SK-N-SH treated with all-trans-retinoic acid at 6 μM for 48 hours (cell line): Measurements from ENCODE around the gene CNTN4.

Source experiments
- ATAC-seq: fragments of 200-7000 bp; cut with Tn5 transposase; 3 replicates; pipeline ENCODE4 v1.9.1; 2020; ENCODE audit warnings: mild to moderate bottlenecking, moderate library complexity
- BACH2 ChIP-seq: fragments of 250-450 bp; sonication (Bioruptor Pico); IDR thresholded peaks from 2 replicates; pipeline ENCODE4 v1.9.0; 2021; ENCODE audit warnings: mild to moderate bottlenecking, borderline replicate concordance
- CREB5 ChIP-seq: fragments of 250-450 bp; sonication (Bioruptor Pico); IDR thresholded peaks from 2 replicates; pipeline ENCODE4 v1.5.1; 2020; ENCODE audit warnings: low read depth, mild to moderate bottlenecking, moderate library complexity
- CSDC2 ChIP-seq: fragments of 250-450 bp; sonication (Bioruptor Pico); IDR thresholded peaks from 2 replicates; pipeline ENCODE4 v1.5.0; 2020; ENCODE audit warnings: mild to moderate bottlenecking, moderate library complexity
- CSRNP3 ChIP-seq: fragments of 250-450 bp; sonication (Bioruptor Pico); IDR thresholded peaks from 2 replicates; pipeline ENCODE4 v1.5.1; 2021; ENCODE audit warnings: mild to moderate bottlenecking, moderate library complexity
- ESRRG ChIP-seq: fragments of 250-450 bp; sonication (Bioruptor Pico); IDR thresholded peaks from 2 replicates; pipeline ENCODE4 v1.6.1; 2021; ENCODE audit warnings: mild to moderate bottlenecking
- GLIS3 ChIP-seq: fragments of 250-450 bp; sonication (Bioruptor Pico); IDR thresholded peaks from 2 replicates; pipeline ENCODE4 v1.5.0; 2020; ENCODE audit warnings: mild to moderate bottlenecking, moderate library complexity
- OSR1 ChIP-seq: fragments of 250-450 bp; sonication (Bioruptor Pico); IDR thresholded peaks from 2 replicates; pipeline ENCODE4 v1.8.0; 2022; ENCODE audit warnings: moderate library complexity, mild to moderate bottlenecking, inconsistent platforms
- PATZ1 ChIP-seq: fragments of 250-450 bp; sonication (Bioruptor Pico); IDR thresholded peaks from 2 replicates; pipeline ENCODE4 v1.8.0; 2020; ENCODE audit warnings: mild to moderate bottlenecking, moderate library complexity, borderline replicate concordance
- PPARA ChIP-seq: fragments of 250-450 bp; sonication (Bioruptor Pico); IDR thresholded peaks from 2 replicates; pipeline ENCODE4 v1.5.0; 2020; ENCODE audit warnings: mild to moderate bottlenecking, borderline replicate concordance
- RARB ChIP-seq: fragments of 250-450 bp; sonication (Bioruptor Pico); IDR thresholded peaks from 2 replicates; pipeline ENCODE4 v1.8.0; 2021; ENCODE audit warnings: mild to moderate bottlenecking, moderate library complexity
- SNAI2 ChIP-seq: fragments of 250-450 bp; sonication (Bioruptor Pico); IDR thresholded peaks from 2 replicates; pipeline ENCODE4 v1.5.0; 2020; ENCODE audit warnings: mild to moderate bottlenecking, moderate library complexity
- TCF4 ChIP-seq: fragments of 250-450 bp; sonication (Bioruptor Pico); IDR thresholded peaks from 2 replicates; pipeline ENCODE4 v1.8.0; 2021; ENCODE audit warnings: mild to moderate bottlenecking, moderate library complexity, borderline replicate concordance
- TOX ChIP-seq: fragments of 250-450 bp; sonication (Bioruptor Pico); IDR thresholded peaks from 2 replicates; pipeline ENCODE4 v1.8.0; 2021; ENCODE audit warnings: mild to moderate bottlenecking, moderate library complexity, borderline replicate concordance
- TSHZ2 ChIP-seq: fragments of 250-450 bp; sonication (Bioruptor Pico); IDR thresholded peaks from 2 replicates; pipeline ENCODE4 v1.5.0; 2020; ENCODE audit warnings: mild to moderate bottlenecking, moderate library complexity
- ZC3H10 ChIP-seq: fragments of 250-450 bp; sonication (Bioruptor Pico); IDR thresholded peaks from 2 replicates; pipeline ENCODE4 v1.5.1; 2021; ENCODE audit warnings: mild to moderate bottlenecking, moderate library complexity
- ZFP3 ChIP-seq: fragments of 250-450 bp; sonication (Bioruptor Pico); IDR thresholded peaks from 2 replicates; pipeline ENCODE4 v1.5.0; 2020; ENCODE audit warnings: mild to moderate bottlenecking, moderate library complexity
- ZNF70 ChIP-seq: fragments of 450-650 bp; formaldehyde crosslinking; IDR thresholded peaks from 2 replicates; pipeline ENCODE4 v1.5.0; 2020; ENCODE audit warnings: mild to moderate bottlenecking, moderate library complexity
- ZNF8 ChIP-seq: fragments of 450-650 bp; formaldehyde crosslinking; IDR thresholded peaks from 2 replicates; pipeline ENCODE4 v1.5.0; 2020; ENCODE audit warnings: mild to moderate bottlenecking, moderate library complexity

The CNTN4 gene

DNA sequence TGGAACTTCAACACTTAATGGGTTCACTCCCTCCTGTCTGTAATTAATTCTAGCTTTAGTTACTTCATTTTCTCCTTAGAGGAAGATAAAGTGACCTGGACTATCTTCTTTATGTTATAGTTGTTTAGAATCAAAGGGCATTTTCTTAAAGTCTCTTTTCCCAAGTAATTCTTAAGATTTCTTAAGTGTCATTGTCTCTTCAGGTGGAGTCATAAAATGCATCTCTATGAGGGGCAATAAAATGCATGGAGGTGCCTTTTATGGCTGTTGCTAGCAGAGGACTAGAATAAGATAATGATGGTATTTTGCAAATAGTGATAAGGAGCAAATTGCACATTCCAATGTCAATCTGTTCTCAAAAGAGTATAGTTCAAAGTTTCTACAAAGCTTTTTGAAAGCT lies 34.5 kb downstream of the CNTN4 start (continued):
- no peak for TF ChIP-seq CSDC2
- no peak for TF ChIP-seq PATZ1 (CRISPR knock-in tag)
- no peak for TF ChIP-seq TOX (CRISPR knock-in tag)
- TF ChIP-seq CSRNP3, result no peak
- no peak for TF ChIP-seq PPARA (CRISPR knock-in tag)

DNA sequence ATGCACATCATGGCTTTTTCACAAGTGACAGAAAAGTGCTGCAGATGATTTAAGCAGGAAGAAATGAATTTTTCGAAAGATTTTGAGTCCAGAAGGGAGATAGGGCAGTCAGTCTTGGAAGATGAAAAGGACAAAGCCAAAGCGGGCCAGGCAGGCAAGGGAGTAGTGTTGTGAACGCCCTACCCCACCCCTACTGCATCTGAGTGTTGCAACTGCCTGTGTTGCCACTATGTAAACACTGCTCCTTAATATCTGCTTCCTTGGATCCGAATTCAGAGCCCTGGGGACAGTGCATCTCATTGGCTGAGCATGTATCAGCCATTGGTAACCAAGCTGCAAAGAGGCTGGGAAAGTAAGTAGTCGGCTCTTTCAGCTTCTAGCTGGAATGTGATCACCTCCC lies 39.0 kb downstream of the CNTN4 start:
- no peak for ATAC-seq
- no peak for TF ChIP-seq RARB
- no peak for TF ChIP-seq TCF4 (CRISPR knock-in tag)
- TF ChIP-seq ZNF70 (CRISPR knock-in tag), result no peak
- no peak for TF ChIP-seq CSDC2
- TF ChIP-seq OSR1, result no peak
- no peak for TF ChIP-seq ZNF8 (CRISPR knock-in tag)
- TF ChIP-seq PPARA (CRISPR knock-in tag), result no peak
- TF ChIP-seq CSRNP3, result no peak
- no peak for TF ChIP-seq SNAI2 (CRISPR knock-in tag)
- no peak for TF ChIP-seq BACH2
- no peak for TF ChIP-seq ZC3H10 (CRISPR knock-in tag)
- no peak for TF ChIP-seq ZFP3 (CRISPR knock-in tag)
- TF ChIP-seq TSHZ2, result no peak
- no peak for TF ChIP-seq CREB5
- no peak for TF ChIP-seq TOX (CRISPR knock-in tag)
- TF ChIP-seq PATZ1 (CRISPR knock-in tag), result no peak

- TF ChIP-seq RARB (no peak), ZNF8 (CRISPR knock-in tag) (no peak), GLIS3 (no peak), ESRRG (no peak), ZC3H10 (CRISPR knock-in tag) (no peak), SNAI2 (CRISPR knock-in tag) (no peak), OSR1 (no peak), PPARA (CRISPR knock-in tag) (no peak), BACH2 (no peak), TOX (CRISPR knock-in tag) (no peak), TCF4 (CRISPR knock-in tag) (no peak)
- ATAC-seq, result no peak
These were observed 42.8 kb downstream of the CNTN4 start for GRCh38 chr3:2141482-2141881.
